Vagina (tissue), 2 donors: ENCODE measurements around the gene DDI1. TPM values are rescaled to one million over a fixed set of nuclear protein-coding genes. Genes with fewer than 3 reads are reported as not detected.

Experiments
- DNase-seq, 2 donors: peaks; one replicate each; pipeline ENCODE4 v3.0.0-alpha.2; 2017; ENCODE audit errors: extremely low spot score in 2 of 2
- H3K27ac ChIP-seq: fragments of 200-600 bp; sonication (generic); one replicate; pipeline ENCODE4 v1.5.1; 2019
- H3K27me3 ChIP-seq: fragments of 200-600 bp; sonication (generic); one replicate; pipeline ENCODE4 v1.5.1; 2019
- H3K36me3 ChIP-seq, 2 donors: fragments of 200-600 bp; sonication (generic); one replicate each; pipeline ENCODE4 v1.5.1; 2017 to 2019
- H3K4me1 ChIP-seq: fragments of 200-600 bp; sonication (generic); one replicate; pipeline ENCODE4 v1.5.1; 2019
- H3K4me3 ChIP-seq, 2 donors: fragments of 200-600 bp; sonication (generic); 1 replicate in 1 of 2; 2 replicates in 1 of 2; pipeline ENCODE4 v1.5.1; 2016 to 2019
- H3K9me3 ChIP-seq: fragments of 200-600 bp; sonication (generic); one replicate; pipeline ENCODE4 v1.5.1; 2019
- POLR2A ChIP-seq, 2 donors: fragments of 450-650 bp; IDR thresholded peaks; one replicate each; pipeline ENCODE4 v1.6.1; 2017; ENCODE audit warnings: antibody characterized with exemption in 2 of 2, mild to moderate bottlenecking in 2 of 2, moderate library complexity in 2 of 2
- POLR2AphosphoS5 ChIP-seq, 2 donors: sonication (generic); formaldehyde crosslinking; IDR thresholded peaks; one replicate each; pipeline ENCODE4 v1.9.0; 2017; ENCODE audit warnings: antibody characterized with exemption in 2 of 2, mild to moderate bottlenecking in 2 of 2, low read depth in 1 of 2; ENCODE audit not compliant: insufficient read depth in 1 of 2
- intact Hi-C: fragments of 100-400 bp; cut with DNase I; formaldehyde crosslinking; loops from one replicate; pipeline ENCODE4 v1.15.1; 2023
- total RNA-seq: library from RNA; depleted of rRNA; stranded (reverse); fragments of >200 nt; gene quantifications from one replicate; pipeline ENCODE4 v1.2.3, GENCODE V29; 2016
- TF ChIP-seq, protein P1 (sequence below), 3 experiments: fragments of 450-650 bp in 2 of 3; fragments of 200-600 bp in 1 of 3; sonication (generic) in 1 of 3; IDR thresholded peaks; one replicate each; pipeline ENCODE4 v1.5.1; 2017 to 2019; ENCODE audit warnings: antibody characterized with exemption in 3 of 3, mild to moderate bottlenecking in 2 of 3, moderate library complexity in 2 of 3

Gene DDI1
- total RNA-seq, result not detected

GRCh38 chr11:104036588-104036987, at the start of gene DDI1:
DDI1 (plus strand) TSS chr11:104036640; CDS start chr11:104036823, 183 bp downstream.
- DNase-seq, result no peak
- intact Hi-C loops, result no loop called here
- TF ChIP-seq, protein P1, sequence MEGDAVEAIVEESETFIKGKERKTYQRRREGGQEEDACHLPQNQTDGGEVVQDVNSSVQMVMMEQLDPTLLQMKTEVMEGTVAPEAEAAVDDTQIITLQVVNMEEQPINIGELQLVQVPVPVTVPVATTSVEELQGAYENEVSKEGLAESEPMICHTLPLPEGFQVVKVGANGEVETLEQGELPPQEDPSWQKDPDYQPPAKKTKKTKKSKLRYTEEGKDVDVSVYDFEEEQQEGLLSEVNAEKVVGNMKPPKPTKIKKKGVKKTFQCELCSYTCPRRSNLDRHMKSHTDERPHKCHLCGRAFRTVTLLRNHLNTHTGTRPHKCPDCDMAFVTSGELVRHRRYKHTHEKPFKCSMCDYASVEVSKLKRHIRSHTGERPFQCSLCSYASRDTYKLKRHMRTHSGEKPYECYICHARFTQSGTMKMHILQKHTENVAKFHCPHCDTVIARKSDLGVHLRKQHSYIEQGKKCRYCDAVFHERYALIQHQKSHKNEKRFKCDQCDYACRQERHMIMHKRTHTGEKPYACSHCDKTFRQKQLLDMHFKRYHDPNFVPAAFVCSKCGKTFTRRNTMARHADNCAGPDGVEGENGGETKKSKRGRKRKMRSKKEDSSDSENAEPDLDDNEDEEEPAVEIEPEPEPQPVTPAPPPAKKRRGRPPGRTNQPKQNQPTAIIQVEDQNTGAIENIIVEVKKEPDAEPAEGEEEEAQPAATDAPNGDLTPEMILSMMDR (IDR thresholded peaks at IDR 0.05), result no peak
- TF ChIP-seq POLR2A (IDR thresholded peaks at IDR 0.05), result no peak
- no peak for TF ChIP-seq POLR2AphosphoS5 (IDR thresholded peaks at IDR 0.05; ENCODE audit: insufficient read depth in 1 of 2, low read depth in 1 of 2)
- H3K4me3 ChIP-seq, result no peak within 1 kb of the TSS
- H3K27ac ChIP-seq, result no peak within 1 kb of the TSS
- H3K4me1 ChIP-seq, result no peaks in the 10 kb centered on the region
- H3K27me3 ChIP-seq, result no peaks in the 10 kb centered on the region
- H3K36me3 ChIP-seq, result no peaks in the 10 kb centered on the region
- H3K9me3 ChIP-seq, result no peaks in the 10 kb centered on the region

- DNase-seq, result no peak
- no peak overlapping the region for H3K4me3 ChIP-seq
- H3K36me3 ChIP-seq, result no peaks in the 10 kb centered on the region
- no peaks in the 10 kb centered on the region for H3K9me3 ChIP-seq
- no peaks in the 10 kb centered on the region for H3K27me3 ChIP-seq
- intact Hi-C loops, result no loop called here
- no peak for TF ChIP-seq POLR2A (IDR thresholded peaks at IDR 0.05)
- TF ChIP-seq, protein P1 (IDR thresholded peaks at IDR 0.05), result no peak
- no peak for TF ChIP-seq POLR2AphosphoS5 (IDR thresholded peaks at IDR 0.05; ENCODE audit: insufficient read depth in 1 of 2, low read depth in 1 of 2)
- no peak overlapping the region for H3K27ac ChIP-seq
- H3K4me1 ChIP-seq, result peaks cover 5% of the 10 kb centered on the region
These were observed 48.5 kb upstream of the DDI1 start for GRCh38 chr11:103987629-103988594.

GRCh38 chr11:103988595-103988969, 47.9 kb upstream of the DDI1 start:
- no peaks in the 10 kb centered on the region for H3K9me3 ChIP-seq
- TF ChIP-seq, protein P1 (IDR thresholded peaks at IDR 0.05), result no peak
- TF ChIP-seq POLR2AphosphoS5 (IDR thresholded peaks at IDR 0.05; ENCODE audit: insufficient read depth in 1 of 2, low read depth in 1 of 2) (no peak), POLR2A (IDR thresholded peaks at IDR 0.05) (no peak)
- intact Hi-C loops, result no loop called here
- peaks cover 5% of the 10 kb centered on the region for H3K4me1 ChIP-seq
- H3K27ac ChIP-seq, result no peak overlapping the region
- H3K27me3 ChIP-seq, result no peaks in the 10 kb centered on the region
- no peaks in the 10 kb centered on the region for H3K36me3 ChIP-seq
- no peak for DNase-seq
- H3K4me3 ChIP-seq, result no peak overlapping the region

GRCh38 chr11:103993507-103993906, 42.9 kb upstream of the DDI1 start:
- TF ChIP-seq, protein P1 (IDR thresholded peaks at IDR 0.05), result no peak
- no peak for TF ChIP-seq POLR2AphosphoS5 (IDR thresholded peaks at IDR 0.05; ENCODE audit: insufficient read depth in 1 of 2, low read depth in 1 of 2)
- H3K36me3 ChIP-seq, result no peaks in the 10 kb centered on the region
- H3K27me3 ChIP-seq, result no peaks in the 10 kb centered on the region
- no peaks in the 10 kb centered on the region for H3K9me3 ChIP-seq
- peaks cover 2% of the 10 kb centered on the region for H3K4me1 ChIP-seq
- DNase-seq, result no peak
- intact Hi-C loops, result no loop called here
- H3K4me3 ChIP-seq, result no peak overlapping the region
- H3K27ac ChIP-seq, result no peak overlapping the region

DNA sequence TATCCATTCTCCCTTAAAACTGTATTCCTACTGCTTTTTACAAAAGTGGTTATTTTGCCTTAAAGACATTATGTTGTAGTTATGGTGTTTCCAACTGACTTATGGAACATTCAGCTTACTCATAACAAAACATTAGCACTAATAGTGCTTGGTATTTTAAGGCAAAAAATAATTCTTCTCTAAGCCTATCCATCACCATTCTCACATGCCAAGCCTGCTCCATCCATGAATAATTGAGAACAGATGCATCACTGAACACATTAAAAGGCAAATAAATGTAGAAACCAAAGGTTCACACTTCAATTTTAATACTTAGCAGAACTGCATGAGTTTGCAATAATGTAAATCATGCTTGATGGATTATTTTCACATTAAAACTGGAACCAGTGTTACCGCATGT, 42.3 kb upstream of the DDI1 start:
- Histone ChIP-seq H3K27ac (no peak overlapping the region), H3K27me3 (no peaks in the 10 kb centered on the region), H3K4me3 (no peak overlapping the region), H3K4me1 (no peaks in the 10 kb centered on the region), H3K36me3 (no peaks in the 10 kb centered on the region), H3K9me3 (no peaks in the 10 kb centered on the region)
- no peak for DNase-seq
- intact Hi-C loops, result no loop called here
- TF ChIP-seq POLR2AphosphoS5 (IDR thresholded peaks at IDR 0.05; ENCODE audit: insufficient read depth in 1 of 2, low read depth in 1 of 2) (no peak), POLR2A (IDR thresholded peaks at IDR 0.05) (no peak)
- TF ChIP-seq, protein P1 (IDR thresholded peaks at IDR 0.05), result no peak
